T-cell (primary cell): ENCODE data around the gene NUDT3. TPM values are rescaled to one million over a fixed set of nuclear protein-coding genes. Genes with fewer than 3 reads are reported as not detected.
"Not testable (repeated sequence)": the region's sequence is repeated elsewhere in the genome, so short reads cannot be mapped to it uniquely, and the experiment has no call there.

Experiments
- ATAC-seq, 4 experiments: fragments of 200-7000 bp in 3 of 4; fragments of 150-1000 bp in 1 of 4; cut with Tn5 transposase; replicated peaks in 1 of 4; 1 replicate in 3 of 4; 2 replicates in 1 of 4; pipeline ENCODE4 v1.10.0; 2021; ENCODE audit warnings: moderate library complexity in 3 of 4, mild to moderate bottlenecking in 2 of 4, moderate number of reproducible peaks in 1 of 4
- CTCF ChIA-PET, 2 donors: fragments of 300-600 bp; sonication (Branson Sonifier 250); formaldehyde crosslinking; loops; one replicate each; lab custom pipeline; 2022; ENCODE audit warnings: antibody characterized with exemption in 2 of 2; lab: Charles Lee
- POLR2A ChIA-PET, 2 donors: fragments of 300-600 bp; sonication (Branson Sonifier 250); formaldehyde crosslinking; loops; one replicate each; lab custom pipeline; 2022; ENCODE audit warnings: antibody characterized with exemption in 2 of 2; lab: Charles Lee
- DNase-seq, 35 experiments: peaks; one replicate each; pipeline versions ENCODE4 v3.0.0 to v3.0.0-alpha.2; 2013 to 2023
- H3K27ac ChIP-seq: one replicate; pipeline ENCODE4 v1.5.1; 2013; ENCODE audit warnings: low read length
- H3K27me3 ChIP-seq, 2 experiments: replicated peaks in 1 of 2; 1 replicate in 1 of 2; 2 replicates in 1 of 2; pipeline versions ENCODE4 v1.6.1 to v1.7.0; 2013; ENCODE audit warnings: low read length in 1 of 2, mixed read lengths in 1 of 2; ENCODE audit not compliant: control insufficient read depth in 2 of 2, insufficient read depth in 2 of 2; ENCODE audit errors: extremely low read depth in 1 of 2
- H3K36me3 ChIP-seq, 2 donors: 1 replicate in 1 of 2; 2 replicates in 1 of 2; pipeline versions ENCODE4 v1.6.1 to v1.7.0; 2013; ENCODE audit warnings: low read length in 1 of 2; ENCODE audit not compliant: control insufficient read depth in 2 of 2, insufficient read depth in 1 of 2; ENCODE audit errors: extremely low read depth in 1 of 2
- H3K4me1 ChIP-seq, 2 experiments: 1 replicate in 1 of 2; 2 replicates in 1 of 2; pipeline versions ENCODE4 v1.6.1 to v1.7.0; 2013; ENCODE audit warnings: low read length in 2 of 2, mixed read lengths in 1 of 2; ENCODE audit not compliant: insufficient read depth in 2 of 2, control insufficient read depth in 1 of 2; ENCODE audit errors: extremely low read depth in 1 of 2
- H3K4me3 ChIP-seq, 2 donors: 1 replicate in 1 of 2; 2 replicates in 1 of 2; pipeline versions ENCODE4 v1.5.1 to v1.7.0; 2013; ENCODE audit warnings: mild to moderate bottlenecking in 2 of 2, low read length in 1 of 2, moderate library complexity in 1 of 2; ENCODE audit not compliant: control insufficient read depth in 1 of 2; ENCODE audit errors: extremely low read depth in 1 of 2
- H3K9me3 ChIP-seq: 2 replicates; pipeline ENCODE4 v1.7.0; 2013
- H3K27ac Mint-ChIP-seq, 2 donors: one replicate each; pipeline ENCODE4 v1.8.0; 2020 to 2021; ENCODE audit warnings: mild to moderate bottlenecking in 2 of 2, mixed read lengths in 2 of 2
- H3K27me3 Mint-ChIP-seq, 2 donors: one replicate each; pipeline ENCODE4 v1.8.0; 2021 to 2022; ENCODE audit warnings: mixed read lengths in 2 of 2
- H3K36me3 Mint-ChIP-seq: one replicate; pipeline ENCODE4 v1.8.0; 2021; ENCODE audit warnings: mixed read lengths
- H3K4me1 Mint-ChIP-seq, 3 donors: one replicate each; pipeline ENCODE4 v1.8.0; 2020 to 2022; ENCODE audit warnings: mixed read lengths in 3 of 3, mild to moderate bottlenecking in 1 of 3
- H3K4me3 Mint-ChIP-seq, 3 donors: one replicate each; pipeline ENCODE4 v1.8.0; 2020 to 2022; ENCODE audit warnings: mild to moderate bottlenecking in 3 of 3, mixed read lengths in 3 of 3, moderate library complexity in 3 of 3
- H3K9me3 Mint-ChIP-seq, 3 donors: one replicate each; pipeline ENCODE4 v1.8.0; 2020 to 2022; ENCODE audit warnings: mixed read lengths in 3 of 3
- WGBS: methylation state at CpG from one replicate; pipeline ENCODE4 v1.1.5; 2013; ENCODE audit warnings: missing lambda C conversion rate; ENCODE audit not compliant: insufficient coverage; 5-methylcytosine and 5-hydroxymethylcytosine counted together
- total RNA-seq, 35 experiments: library from RNA in 6 of 35; stranded (reverse) in 6 of 35; fragments of 120-200 nt in 1 of 35; gene quantifications; one replicate each; pipeline versions ENCODE4 v1.2.1 to v1.2.4 and lab custom pipeline; 2013 to 2026

The NUDT3 gene
- total RNA-seq, 5 donors from 2014 or later (not counting 1 experiment from before 2014, with no cell fraction given), result 23.5 to 31.0 (median 28.9) TPM

DNA sequence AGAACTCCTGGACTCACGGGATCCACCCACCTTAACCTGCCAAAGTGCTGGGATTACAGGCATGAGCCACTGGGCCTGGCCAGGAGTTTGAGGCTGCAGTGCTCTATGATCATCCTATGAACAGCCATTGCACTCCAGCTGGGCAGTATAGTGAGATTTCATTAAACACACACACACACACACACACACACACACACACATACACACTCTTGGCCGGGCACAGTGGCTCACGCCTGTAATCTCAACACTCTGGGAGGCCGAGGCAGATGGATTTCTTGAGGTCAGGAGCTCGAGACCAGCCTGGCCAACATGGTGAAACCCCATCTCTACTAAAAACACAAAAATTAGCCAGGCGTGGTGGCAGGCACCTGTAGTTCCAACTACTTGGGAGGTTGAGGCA is 38.2 kb downstream of the NUDT3 start:
- H3K27me3 ChIP-seq, H3K27me3 Mint-ChIP-seq, CTCF ChIA-PET, H3K4me1 ChIP-seq, H3K36me3 Mint-ChIP-seq, H3K27ac Mint-ChIP-seq, H3K4me3 ChIP-seq, POLR2A ChIA-PET, ATAC-seq, DNase-seq, H3K27ac ChIP-seq, H3K4me3 Mint-ChIP-seq, H3K9me3 ChIP-seq, H3K9me3 Mint-ChIP-seq, H3K36me3 ChIP-seq: not testable (repeated sequence)
- WGBS, result 100% methylated on average over 1 of the region's 6 CpGs
- peaks cover 10 to 21% (median 15%) of the 10 kb centered on the region in 3 donors for H3K4me1 Mint-ChIP-seq

DNA sequence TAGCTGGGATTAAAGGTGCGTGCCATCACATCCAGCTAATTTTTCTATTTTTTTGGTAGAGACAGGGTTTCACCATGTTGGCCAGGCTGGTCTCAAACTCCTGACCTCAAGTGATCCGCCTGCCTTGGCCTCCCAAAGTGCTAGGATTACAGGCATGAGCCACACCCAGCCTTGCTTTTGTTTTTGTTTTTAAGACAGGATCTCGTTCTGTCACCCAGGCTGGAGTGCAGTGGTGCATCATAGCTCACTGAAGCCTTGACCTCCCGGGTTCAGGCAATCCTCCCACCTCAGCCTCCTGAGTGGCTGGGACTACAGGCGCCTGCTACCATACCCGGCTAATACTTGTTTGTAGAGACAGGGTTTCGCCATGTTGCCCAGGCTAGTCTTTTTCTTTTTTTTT is 38.9 kb downstream of the NUDT3 start:
- WGBS, result 97% methylated on average over 6 of the region's 7 CpGs
- ATAC-seq, H3K9me3 Mint-ChIP-seq, H3K9me3 ChIP-seq, CTCF ChIA-PET, H3K27ac Mint-ChIP-seq, H3K27ac ChIP-seq, H3K27me3 Mint-ChIP-seq, DNase-seq, POLR2A ChIA-PET, H3K36me3 Mint-ChIP-seq, H3K4me1 ChIP-seq, H3K4me3 Mint-ChIP-seq, H3K36me3 ChIP-seq, H3K4me3 ChIP-seq, H3K27me3 ChIP-seq: not testable (repeated sequence)
- H3K4me1 Mint-ChIP-seq, result peaks cover 10 to 24% (median 15%) of the 10 kb centered on the region in 3 donors

DNA sequence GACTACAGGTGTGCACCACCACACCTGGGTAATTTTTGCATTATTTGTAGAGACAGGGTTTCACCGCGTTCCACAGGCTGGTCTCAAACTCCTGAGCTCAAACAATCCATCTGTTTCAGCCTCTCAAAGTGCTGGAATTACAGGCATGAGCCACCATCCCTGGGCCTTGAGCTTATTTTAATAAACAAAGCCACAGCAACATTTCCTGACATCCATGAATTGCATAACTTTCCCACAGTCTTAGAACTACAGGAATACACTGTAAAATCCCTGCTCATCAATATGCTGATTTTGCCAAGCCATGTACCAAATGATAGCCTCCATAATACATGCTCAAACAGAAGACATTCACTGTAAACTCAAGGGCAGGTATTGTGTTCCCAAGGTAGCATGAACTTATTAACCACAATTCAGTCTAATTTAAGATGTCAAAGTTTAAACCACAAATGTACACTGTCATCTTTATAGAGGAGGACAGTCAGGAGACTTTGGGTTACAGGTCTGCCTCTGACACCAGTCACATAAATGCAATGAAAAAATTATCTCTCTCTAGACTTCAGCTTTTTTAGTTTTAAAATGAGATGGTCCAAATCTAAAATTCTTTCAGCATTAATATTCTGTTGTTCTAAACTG is 40.0 kb downstream of the NUDT3 start:
- no CpG with 5 or more reads among the region's 2 CpGs for WGBS

DNA sequence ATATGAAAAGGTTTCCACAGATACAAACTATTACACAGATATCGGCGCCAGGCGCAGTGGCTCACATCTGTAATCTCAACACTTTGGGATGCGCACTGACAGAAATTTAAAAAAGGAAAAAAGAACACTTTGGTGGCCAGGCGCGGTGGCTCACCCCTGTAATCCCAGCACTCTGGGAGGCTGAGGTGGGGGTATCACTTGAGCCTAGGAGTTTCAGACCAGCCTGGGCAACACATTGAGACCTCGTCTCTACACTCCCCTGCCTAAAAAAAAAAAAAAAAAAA is 41.6 kb downstream of the NUDT3 start:
- no peaks in the 10 kb centered on the region for H3K27me3 Mint-ChIP-seq
- POLR2A ChIA-PET, result interaction anchor here in 1 of 2 donors (0.7 kb wide), 2 partner anchors 32 to 51 kb away, joined by 3 to 5 read pairs; no protein-coding TSS in a partner anchor
- CTCF ChIA-PET, result interaction anchor here in 1 of 2 donors (0.7 kb wide), 1 partner anchor 1648 kb away, joined by 5 read pairs; no protein-coding TSS in a partner anchor
- Histone ChIP-seq H3K27ac (no peak overlapping the region), H3K36me3 (no peaks in the 10 kb centered on the region), H3K4me3 (no peak overlapping the region), H3K9me3 (no peaks in the 10 kb centered on the region), H3K4me1 (no peaks in the 10 kb centered on the region), H3K27me3 (no peaks in the 10 kb centered on the region)
- H3K4me3 Mint-ChIP-seq, result no peak overlapping the region
- DNase-seq (no peak), ATAC-seq (no peak)
- peaks cover 20 to 28% (median 24%) of the 10 kb centered on the region in 3 donors for H3K4me1 Mint-ChIP-seq
- no peak overlapping the region for H3K27ac Mint-ChIP-seq
- no peaks in the 10 kb centered on the region for H3K9me3 Mint-ChIP-seq
- peaks cover 9% of the 10 kb centered on the region for H3K36me3 Mint-ChIP-seq
- no CpG with 5 or more reads among the region's 7 CpGs for WGBS

More for the DNA sequence above, 40.0 kb downstream of the NUDT3 start:
- ATAC-seq (no peak), DNase-seq (no peak)
- POLR2A ChIA-PET, result interaction anchor here in 1 of 2 donors (0.7 kb wide), 1 partner anchor 43 kb away, joined by 3 read pairs; no protein-coding TSS in a partner anchor
- Histone ChIP-seq H3K27me3 (no peaks in the 10 kb centered on the region), H3K9me3 (no peaks in the 10 kb centered on the region), H3K4me3 (no peak overlapping the region), H3K4me1 (no peaks in the 10 kb centered on the region), H3K36me3 (no peaks in the 10 kb centered on the region), H3K27ac (no peak overlapping the region)
- H3K27ac Mint-ChIP-seq, result no peak overlapping the region
- peaks cover 4% of the 10 kb centered on the region for H3K36me3 Mint-ChIP-seq
- H3K4me3 Mint-ChIP-seq, result no peak overlapping the region
- H3K4me1 Mint-ChIP-seq, result peaks cover 10 to 24% (median 17%) of the 10 kb centered on the region in 3 donors
- no peaks in the 10 kb centered on the region for H3K9me3 Mint-ChIP-seq
- CTCF ChIA-PET, result interaction anchor here in 1 of 2 donors (0.6 kb wide), 1 partner anchor 109 kb away, joined by 3 read pairs; no protein-coding TSS in a partner anchor
- H3K27me3 Mint-ChIP-seq, result no peaks in the 10 kb centered on the region

DNA sequence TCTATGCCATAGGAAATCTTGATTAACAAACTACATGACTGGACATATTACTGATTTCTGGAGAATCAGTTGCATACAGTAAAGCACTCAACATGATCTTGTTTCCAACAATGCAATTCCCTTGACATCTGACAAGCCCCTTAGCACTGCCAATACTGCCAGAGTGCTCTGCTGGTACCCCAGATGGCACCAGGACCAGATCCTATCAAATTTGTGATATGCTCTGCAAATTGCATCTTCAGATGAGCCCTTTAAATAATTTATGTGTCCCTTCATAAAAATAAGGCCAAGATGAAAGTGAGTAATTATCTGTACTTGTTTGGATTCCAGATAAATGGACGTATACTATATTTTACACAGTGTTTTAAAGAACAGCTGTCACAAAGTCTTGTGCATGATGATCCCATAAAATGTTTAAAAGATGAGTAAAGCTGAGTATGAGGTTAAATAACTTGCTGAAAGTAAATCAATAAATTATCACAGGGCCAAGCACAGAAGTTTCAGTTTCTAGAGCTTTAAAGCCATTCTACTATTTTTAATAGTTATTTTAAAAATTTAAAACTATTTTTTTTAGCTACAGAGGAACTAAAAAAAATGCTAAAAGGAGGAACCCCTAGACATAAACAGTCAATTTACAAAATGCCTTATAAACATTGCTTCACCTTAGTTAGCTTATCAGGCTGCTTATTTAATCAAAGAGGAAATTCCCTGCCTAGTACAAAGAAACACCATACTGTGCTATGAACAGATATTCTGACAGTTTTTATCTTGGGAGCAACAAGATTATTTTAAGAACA is 42.1 kb downstream of the NUDT3 start:
- Mint-ChIP-seq H3K27ac (no peak overlapping the region), H3K4me1 (peaks cover 20 to 28% (median 24%) of the 10 kb centered on the region in 3 donors), H3K9me3 (no peaks in the 10 kb centered on the region), H3K36me3 (peaks cover 9% of the 10 kb centered on the region), H3K27me3 (no peaks in the 10 kb centered on the region), H3K4me3 (no peak overlapping the region)
- no peak overlapping the region for H3K4me3 ChIP-seq
- no peaks in the 10 kb centered on the region for H3K9me3 ChIP-seq
- H3K27me3 ChIP-seq, result no peaks in the 10 kb centered on the region
- ATAC-seq (no peak), DNase-seq (no peak)
- POLR2A ChIA-PET, result interaction anchor here in 1 of 2 donors (0.7 kb wide), 1 partner anchor 51 kb away, joined by 5 read pairs; no protein-coding TSS in a partner anchor
- CTCF ChIA-PET, result no interaction called here
- H3K27ac ChIP-seq, result no peak overlapping the region
- no CpG with 5 or more reads among the region's 1 CpG for WGBS
- no peaks in the 10 kb centered on the region for H3K4me1 ChIP-seq
- H3K36me3 ChIP-seq, result no peaks in the 10 kb centered on the region

GRCh38 chr6:34349211-34349610 is 43.3 kb downstream of the NUDT3 start:
- Histone ChIP-seq H3K36me3 (no peaks in the 10 kb centered on the region), H3K27ac (no peak overlapping the region), H3K27me3 (no peaks in the 10 kb centered on the region), H3K4me3 (no peak overlapping the region), H3K9me3 (no peaks in the 10 kb centered on the region), H3K4me1 (no peaks in the 10 kb centered on the region)
- ATAC-seq (no peak), DNase-seq (no peak)
- Mint-ChIP-seq H3K27me3 (no peaks in the 10 kb centered on the region), H3K4me1 (peaks cover 22 to 33% (median 27%) of the 10 kb centered on the region in 3 donors), H3K27ac (no peak overlapping the region), H3K36me3 (peaks cover 11% of the 10 kb centered on the region), H3K4me3 (no peak overlapping the region), H3K9me3 (no peaks in the 10 kb centered on the region)
- POLR2A ChIA-PET, result no interaction called here
- CTCF ChIA-PET, result no interaction called here
- 96% methylated on average over 2 of the region's 4 CpGs for WGBS
